ENCODE data around the gene TUT7.

The TUT7 gene

GRCh38 chr9:86286278-86286677 is 67.9 kb downstream of the TUT7 start:
- Histone ChIP-seq H3K36me3 (ENCODE audit: control insufficient read depth in 2 of 2, insufficient read depth in 1 of 2, low read length in 2 of 2) (no peaks in the 10 kb centered on the region), H3K9me3 (ENCODE audit: control insufficient read depth, insufficient read depth, low read depth, low read length) (no peaks in the 10 kb centered on the region), H3K4me3 (ENCODE audit: low read depth, low read length) (no peak overlapping the region), H3K27ac (ENCODE audit: extremely low read depth, low read depth, low read length) (no peak overlapping the region), H3K4me1 (ENCODE audit: control insufficient read depth, insufficient read depth, low read length) (no peaks in the 10 kb centered on the region)
- ChIA-PET CTCF (no interaction called here), POLR2A (no interaction called here)
- no peak for TF ChIP-seq PRDM10 (tag by site-specific recombination; IDR thresholded peaks at IDR 0.05)
- TF ChIP-seq TRIM28 (IDR thresholded peaks at IDR 0.05; ENCODE audit: borderline replicate concordance, low read length) = no peak
- no peak for TF ChIP-seq ZNF610 (tag by site-specific recombination; IDR thresholded peaks at IDR 0.05; ENCODE audit: borderline replicate concordance)
- TF ChIP-seq ZNF302 (tag by site-specific recombination; IDR thresholded peaks at IDR 0.05; ENCODE audit: low read depth) = no peak
- no peak for TF ChIP-seq ZNF280C (tag by site-specific recombination; IDR thresholded peaks at IDR 0.05)

- no peaks in the 10 kb centered on the region for H3K9me3 ChIP-seq (ENCODE audit: control insufficient read depth, insufficient read depth, low read depth, low read length)
- H3K4me3 ChIP-seq (ENCODE audit: low read depth, low read length) = no peak overlapping the region
- TF ChIP-seq ZNF701 (tag by site-specific recombination; IDR thresholded peaks at IDR 0.05) (no peak), OVOL3 (tag by site-specific recombination; IDR thresholded peaks at IDR 0.05) (no peak), ZSCAN30 (tag by site-specific recombination; IDR thresholded peaks at IDR 0.05) (no peak), ZNF433 (tag by site-specific recombination; IDR thresholded peaks at IDR 0.05; ENCODE audit: low read depth) (no peak), ZNF692 (tag by site-specific recombination; IDR thresholded peaks at IDR 0.05) (no peak), ZFP41 (tag by site-specific recombination; IDR thresholded peaks at IDR 0.05; ENCODE audit: borderline replicate concordance) (no peak), ZNF639 (tag by site-specific recombination; IDR thresholded peaks at IDR 0.05) (no peak), ZNF792 (tag by site-specific recombination; IDR thresholded peaks at IDR 0.05) (no peak), BCL11B (tag by site-specific recombination; IDR thresholded peaks at IDR 0.05; ENCODE audit: low read depth) (no peak), ZSCAN18 (tag by site-specific recombination; IDR thresholded peaks at IDR 0.05) (no peak), ZNF660 (tag by site-specific recombination; IDR thresholded peaks at IDR 0.05) (no peak), ZNF596 (tag by site-specific recombination; IDR thresholded peaks at IDR 0.05) (no peak), ZNF366 (tag by site-specific recombination; conservative IDR thresholded peaks at IDR 0.05) (no peak), ZNF629 (tag by site-specific recombination; IDR thresholded peaks at IDR 0.05) (no peak), SCRT2 (tag by site-specific recombination; IDR thresholded peaks at IDR 0.05) (no peak), ZNF48 (tag by site-specific recombination; IDR thresholded peaks at IDR 0.05) (no peak)
- ChIA-PET CTCF (interaction anchor here (0.5 kb wide), 1 partner anchor 120 kb away, joined by 6 read pairs; no protein-coding TSS in a partner anchor), POLR2A (no interaction called here)
- no peaks in the 10 kb centered on the region for H3K36me3 ChIP-seq (ENCODE audit: control insufficient read depth in 2 of 2, insufficient read depth in 1 of 2, low read length in 2 of 2)
- no peaks in the 10 kb centered on the region for H3K4me1 ChIP-seq (ENCODE audit: control insufficient read depth, insufficient read depth, low read length)
- H3K27ac ChIP-seq (ENCODE audit: extremely low read depth, low read depth, low read length) = no peak overlapping the region
Measured at GRCh38 chr9:86285261-86285660, 68.9 kb downstream of the TUT7 start.
